ENCODE measurements around the gene ZNF680. TPM values are rescaled to one million over a fixed set of nuclear protein-coding genes. Genes with fewer than 3 reads are reported as not detected.
"Not testable (repeated sequence)": the region's sequence is repeated elsewhere in the genome, so short reads cannot be mapped to it uniquely, and the experiment has no call there.

Gene ZNF680
- total and polyA plus RNA-seq, 2 experiments from 2014 or later, result 27.3 to 62.5 TPM

GRCh38 chr7:64554188-64554587 is 8.7 kb downstream of the ZNF680 start:
- Mint-ChIP-seq H3K9me3 (peaks cover 36% of the 10 kb centered on the region), H3K36me3 (ENCODE audit: low read depth) (peaks cover 70% of the 10 kb centered on the region), H3K4me1 (peaks cover 27% of the 10 kb centered on the region)
- H3K27ac Mint-ChIP-seq; H3K9me2 ChIP-seq (ENCODE audit: insufficient read depth); H3K4me3 Mint-ChIP-seq; H3K4me2 ChIP-seq; DNase-seq (ENCODE audit: low spot score); ATAC-seq; H2AFZ ChIP-seq; H3K36me3 ChIP-seq (ENCODE audit: insufficient read depth); H3K27ac ChIP-seq (ENCODE audit: low read depth); H3K4me3 ChIP-seq; H3F3A ChIP-seq (replicated peaks; ENCODE audit: low read depth); H3K27me3 ChIP-seq (ENCODE audit: insufficient read depth); H3K27me3 Mint-ChIP-seq (ENCODE audit: insufficient read depth, low read depth, poor library complexity): not testable (repeated sequence)
- H4K20me1 ChIP-seq (replicated peaks; ENCODE audit: insufficient read depth), result peaks cover 27% of the 10 kb centered on the region
- H3K4me1 ChIP-seq (ENCODE audit: insufficient read depth), result peaks cover 19% of the 10 kb centered on the region
- peaks cover 97% of the 10 kb centered on the region for H3K79me2 ChIP-seq (replicated peaks; ENCODE audit: insufficient read depth)

GRCh38 chr7:64551375-64552142 is 11.3 kb downstream of the ZNF680 start:
- TF ChIP-seq CREB1 (CRISPR knock-in tag; IDR thresholded peaks at IDR 0.05; ENCODE audit: low read depth), result no peak
- no peak for TF ChIP-seq STAT1 (IDR thresholded peaks at IDR 0.05; ENCODE audit: unreplicated experiment)
- H3K4me3 Mint-ChIP-seq, result no peak overlapping the region
- H4K20me1 ChIP-seq (replicated peaks; ENCODE audit: insufficient read depth), result peaks cover 40% of the 10 kb centered on the region
- no peak for ATAC-seq
- H3K36me3 Mint-ChIP-seq (ENCODE audit: low read depth), result peaks cover 48% of the 10 kb centered on the region
- peaks cover 29% of the 10 kb centered on the region for H3K9me3 Mint-ChIP-seq
- no peak for DNase-seq (ENCODE audit: low spot score)
- no peak overlapping the region for H3K27ac ChIP-seq (ENCODE audit: low read depth)
- no peaks in the 10 kb centered on the region for H3F3A ChIP-seq (replicated peaks; ENCODE audit: low read depth)
- H3K36me3 ChIP-seq (ENCODE audit: insufficient read depth), result no peaks in the 10 kb centered on the region
- no peaks in the 10 kb centered on the region for H3K27me3 ChIP-seq (ENCODE audit: insufficient read depth)
- no peak overlapping the region for H3K4me3 ChIP-seq
- H3K27ac Mint-ChIP-seq, result 0 out of 2 replicates have a peak overlapping the region, but pooled peaks have one; percentile 27
- peaks cover 9% of the 10 kb centered on the region; the same call in 2 of the 3 replicates for H3K4me1 Mint-ChIP-seq
- H3K27me3 Mint-ChIP-seq (ENCODE audit: insufficient read depth, low read depth, poor library complexity), result peaks cover 2% of the 10 kb centered on the region
- H3K4me2 ChIP-seq, result no peak overlapping the region
- H2AFZ ChIP-seq, result no peak overlapping the region
- peaks cover 97% of the 10 kb centered on the region for H3K79me2 ChIP-seq (replicated peaks; ENCODE audit: insufficient read depth)
- H3K4me1 ChIP-seq (ENCODE audit: insufficient read depth), result no peaks in the 10 kb centered on the region
- H3K9me2 ChIP-seq (ENCODE audit: insufficient read depth), result no peaks in the 10 kb centered on the region

GRCh38 chr7:64544010-64544409 is 18.9 kb downstream of the ZNF680 start:
- Histone ChIP-seq H3K27ac (ENCODE audit: low read depth) (no peak overlapping the region), H3K27me3 (ENCODE audit: insufficient read depth) (no peaks in the 10 kb centered on the region), H3K4me2 (no peak overlapping the region), H3K4me3 (no peak overlapping the region), H2AFZ (no peak overlapping the region), H3F3A (replicated peaks; ENCODE audit: low read depth) (no peaks in the 10 kb centered on the region), H3K36me3 (ENCODE audit: insufficient read depth) (0 out of 2 replicates have a peak, but pooled peaks cover 15% of the 10 kb centered on the region), H3K4me1 (ENCODE audit: insufficient read depth) (no peaks in the 10 kb centered on the region), H4K20me1 (replicated peaks; ENCODE audit: insufficient read depth) (peaks cover 32% of the 10 kb centered on the region), H3K9me2 (ENCODE audit: insufficient read depth) (no peaks in the 10 kb centered on the region), H3K79me2 (replicated peaks; ENCODE audit: insufficient read depth) (peaks cover 91% of the 10 kb centered on the region)
- H3K36me3 Mint-ChIP-seq (ENCODE audit: low read depth), result peaks cover 45% of the 10 kb centered on the region
- H3K4me3 Mint-ChIP-seq, result no peak overlapping the region
- no peak for ATAC-seq
- H3K4me1 Mint-ChIP-seq, result no peaks in the 10 kb centered on the region
- peaks cover 3% of the 10 kb centered on the region for H3K27me3 Mint-ChIP-seq (ENCODE audit: insufficient read depth, low read depth, poor library complexity)
- DNase-seq (ENCODE audit: low spot score), result no peak
- H3K9me3 Mint-ChIP-seq, result 0 out of 3 replicates have a peak, but pooled peaks cover 3% of the 10 kb centered on the region
- no peak overlapping the region for H3K27ac Mint-ChIP-seq
- TF ChIP-seq, protein P1, sequence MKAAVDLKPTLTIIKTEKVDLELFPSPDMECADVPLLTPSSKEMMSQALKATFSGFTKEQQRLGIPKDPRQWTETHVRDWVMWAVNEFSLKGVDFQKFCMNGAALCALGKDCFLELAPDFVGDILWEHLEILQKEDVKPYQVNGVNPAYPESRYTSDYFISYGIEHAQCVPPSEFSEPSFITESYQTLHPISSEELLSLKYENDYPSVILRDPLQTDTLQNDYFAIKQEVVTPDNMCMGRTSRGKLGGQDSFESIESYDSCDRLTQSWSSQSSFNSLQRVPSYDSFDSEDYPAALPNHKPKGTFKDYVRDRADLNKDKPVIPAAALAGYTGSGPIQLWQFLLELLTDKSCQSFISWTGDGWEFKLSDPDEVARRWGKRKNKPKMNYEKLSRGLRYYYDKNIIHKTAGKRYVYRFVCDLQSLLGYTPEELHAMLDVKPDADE (IDR thresholded peaks at IDR 0.05), result no peak
- TF ChIP-seq ZNF331 (CRISPR knock-in tag; IDR thresholded peaks at IDR 0.05; ENCODE audit: low read depth) (no peak), CREB1 (CRISPR knock-in tag; IDR thresholded peaks at IDR 0.05; ENCODE audit: low read depth) (no peak), STAT1 (IDR thresholded peaks at IDR 0.05; ENCODE audit: unreplicated experiment) (no peak), JUNB (IDR thresholded peaks at IDR 0.05; ENCODE audit: unreplicated experiment) (no peak), EZH2 (IDR thresholded peaks at IDR 0.05; ENCODE audit: low read depth, unreplicated experiment) (no peak), NANOG (IDR thresholded peaks at IDR 0.05; ENCODE audit: borderline replicate concordance) (no peak)
- TF ChIP-seq, protein P2, sequence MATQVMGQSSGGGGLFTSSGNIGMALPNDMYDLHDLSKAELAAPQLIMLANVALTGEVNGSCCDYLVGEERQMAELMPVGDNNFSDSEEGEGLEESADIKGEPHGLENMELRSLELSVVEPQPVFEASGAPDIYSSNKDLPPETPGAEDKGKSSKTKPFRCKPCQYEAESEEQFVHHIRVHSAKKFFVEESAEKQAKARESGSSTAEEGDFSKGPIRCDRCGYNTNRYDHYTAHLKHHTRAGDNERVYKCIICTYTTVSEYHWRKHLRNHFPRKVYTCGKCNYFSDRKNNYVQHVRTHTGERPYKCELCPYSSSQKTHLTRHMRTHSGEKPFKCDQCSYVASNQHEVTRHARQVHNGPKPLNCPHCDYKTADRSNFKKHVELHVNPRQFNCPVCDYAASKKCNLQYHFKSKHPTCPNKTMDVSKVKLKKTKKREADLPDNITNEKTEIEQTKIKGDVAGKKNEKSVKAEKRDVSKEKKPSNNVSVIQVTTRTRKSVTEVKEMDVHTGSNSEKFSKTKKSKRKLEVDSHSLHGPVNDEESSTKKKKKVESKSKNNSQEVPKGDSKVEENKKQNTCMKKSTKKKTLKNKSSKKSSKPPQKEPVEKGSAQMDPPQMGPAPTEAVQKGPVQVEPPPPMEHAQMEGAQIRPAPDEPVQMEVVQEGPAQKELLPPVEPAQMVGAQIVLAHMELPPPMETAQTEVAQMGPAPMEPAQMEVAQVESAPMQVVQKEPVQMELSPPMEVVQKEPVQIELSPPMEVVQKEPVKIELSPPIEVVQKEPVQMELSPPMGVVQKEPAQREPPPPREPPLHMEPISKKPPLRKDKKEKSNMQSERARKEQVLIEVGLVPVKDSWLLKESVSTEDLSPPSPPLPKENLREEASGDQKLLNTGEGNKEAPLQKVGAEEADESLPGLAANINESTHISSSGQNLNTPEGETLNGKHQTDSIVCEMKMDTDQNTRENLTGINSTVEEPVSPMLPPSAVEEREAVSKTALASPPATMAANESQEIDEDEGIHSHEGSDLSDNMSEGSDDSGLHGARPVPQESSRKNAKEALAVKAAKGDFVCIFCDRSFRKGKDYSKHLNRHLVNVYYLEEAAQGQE (IDR thresholded peaks at IDR 0.05; ENCODE audit: unreplicated experiment), result no peak

Data from GM23338 (cell line).